ENCODE measurements around the gene OLFM2. TPM values are rescaled to one million over a fixed set of nuclear protein-coding genes. Genes with fewer than 3 reads are reported as not detected.
A peak's percentile ranks its signal among the peaks of the same experiment; 100 is the strongest.

Gene OLFM2
- total RNA-seq, 1 experiment from 2014 or later, result 11.5 TPM

- in situ Hi-C loops (cut with HindIII; ENCODE audit: low sequenced_read_pairs), result no loop called here
- no peak for DNase-seq (ENCODE audit: low spot score)
Measured at GRCh38 chr19:9913237-9914000, 22.9 kb downstream of the OLFM2 start.

GRCh38 chr19:9912551-9913236 is 23.6 kb downstream of the OLFM2 start:
- in situ Hi-C loops (cut with HindIII; ENCODE audit: low sequenced_read_pairs), result no loop called here
- no peak for DNase-seq (ENCODE audit: low spot score)

- DNase-seq (ENCODE audit: low spot score), result no peak
- in situ Hi-C loops (cut with HindIII; ENCODE audit: low sequenced_read_pairs), result no loop called here
Measured at GRCh38 chr19:9911524-9912185, 24.7 kb downstream of the OLFM2 start.

GRCh38 chr19:9910625-9911024 is 25.7 kb downstream of the OLFM2 start:
- in situ Hi-C loops (cut with HindIII; ENCODE audit: low sequenced_read_pairs), result no loop called here
- DNase-seq (ENCODE audit: low spot score), result no peak

GRCh38 chr19:9909251-9909650 is 27.1 kb downstream of the OLFM2 start:
- in situ Hi-C loops (cut with HindIII; ENCODE audit: low sequenced_read_pairs), result no loop called here

GRCh38 chr19:9906475-9907087 is 29.7 kb downstream of the OLFM2 start:
- no peak for DNase-seq (ENCODE audit: low spot score)
- in situ Hi-C loops (cut with HindIII; ENCODE audit: low sequenced_read_pairs), result no loop called here

More at GRCh38 chr19:9909251-9909650, 27.1 kb downstream of the OLFM2 start:
- no peak for DNase-seq (ENCODE audit: low spot score)

GRCh38 chr19:9903336-9903735 is 33.0 kb downstream of the OLFM2 start:
- in situ Hi-C loops (cut with HindIII; ENCODE audit: low sequenced_read_pairs), result no loop called here
- no peak for DNase-seq (ENCODE audit: low spot score)

GRCh38 chr19:9901642-9902041 is 34.7 kb downstream of the OLFM2 start:
- no peak for DNase-seq (ENCODE audit: low spot score)
- in situ Hi-C loops (cut with HindIII; ENCODE audit: low sequenced_read_pairs), result no loop called here

GRCh38 chr19:9901020-9901419 is 35.3 kb downstream of the OLFM2 start:
- no peak for DNase-seq (ENCODE audit: low spot score)
- in situ Hi-C loops (cut with HindIII; ENCODE audit: low sequenced_read_pairs), result no loop called here

- no peak for DNase-seq (ENCODE audit: low spot score)
- in situ Hi-C loops (cut with HindIII; ENCODE audit: low sequenced_read_pairs), result no loop called here
Measured at GRCh38 chr19:9891609-9892373, 44.5 kb downstream of the OLFM2 start.

GRCh38 chr19:9885077-9885552 is 51.2 kb downstream of the OLFM2 start:
- in situ Hi-C loops (cut with HindIII; ENCODE audit: low sequenced_read_pairs), result no loop called here
- peak; percentile 80 for DNase-seq (ENCODE audit: low spot score)

GRCh38 chr19:9883764-9884163 is 52.6 kb downstream of the OLFM2 start:
- in situ Hi-C loops (cut with HindIII; ENCODE audit: low sequenced_read_pairs), result no loop called here
- no peak for DNase-seq (ENCODE audit: low spot score)

GRCh38 chr19:9883231-9883758 is 53.0 kb downstream of the OLFM2 start:
- in situ Hi-C loops (cut with HindIII; ENCODE audit: low sequenced_read_pairs), result no loop called here
- peak; percentile 88 for DNase-seq (ENCODE audit: low spot score)

- in situ Hi-C loops (cut with HindIII; ENCODE audit: low sequenced_read_pairs), result no loop called here
- no peak for DNase-seq (ENCODE audit: low spot score)
Measured at GRCh38 chr19:9881720-9882119, 54.6 kb downstream of the OLFM2 start.

- in situ Hi-C loops (cut with HindIII; ENCODE audit: low sequenced_read_pairs), result no loop called here
- no peak for DNase-seq (ENCODE audit: low spot score)
Measured at GRCh38 chr19:9878511-9879196, 57.7 kb downstream of the OLFM2 start.

GRCh38 chr19:9877780-9878510 is 58.4 kb downstream of the OLFM2 start:
- in situ Hi-C loops (cut with HindIII; ENCODE audit: low sequenced_read_pairs), result no loop called here
- DNase-seq (ENCODE audit: low spot score), result no peak

- no peak for DNase-seq (ENCODE audit: low spot score)
- in situ Hi-C loops (cut with HindIII; ENCODE audit: low sequenced_read_pairs), result no loop called here
Measured at GRCh38 chr19:9875796-9876195, 60.5 kb downstream of the OLFM2 start.
